ENCODE data around the gene NOTCH3.
A peak's percentile ranks its signal among the peaks of the same experiment; 100 is the strongest.

The NOTCH3 gene

GRCh38 chr19:15161028-15161984 lies 39.5 kb downstream of the NOTCH3 start:
- DNase-seq (ENCODE audit: low spot score) = peak; percentile 65

GRCh38 chr19:15159251-15159650 lies 41.5 kb downstream of the NOTCH3 start:
- DNase-seq (ENCODE audit: low spot score) = peak; percentile 23

- no peak for DNase-seq (ENCODE audit: low spot score)
Observed at GRCh38 chr19:15156391-15156790, 44.4 kb downstream of the NOTCH3 start.

GRCh38 chr19:15155296-15155695 lies 45.5 kb downstream of the NOTCH3 start:
- DNase-seq (ENCODE audit: low spot score) = no peak

GRCh38 chr19:15154002-15154612 lies 46.7 kb downstream of the NOTCH3 start:
- peak; percentile 40 for DNase-seq (ENCODE audit: low spot score)

GRCh38 chr19:15149737-15150136 lies 51.1 kb downstream of the NOTCH3 start:
- no peak for DNase-seq (ENCODE audit: low spot score)

GRCh38 chr19:15147090-15147489 lies 53.7 kb downstream of the NOTCH3 start:
- no peak for DNase-seq (ENCODE audit: low spot score)

- no peak for DNase-seq (ENCODE audit: low spot score)
Observed at GRCh38 chr19:15144046-15144646, 56.6 kb downstream of the NOTCH3 start.

- DNase-seq (ENCODE audit: low spot score) = no peak
Observed at GRCh38 chr19:15142313-15142712, 58.5 kb downstream of the NOTCH3 start.

- DNase-seq (ENCODE audit: low spot score) = no peak
Observed at GRCh38 chr19:15141143-15141542, 59.7 kb downstream of the NOTCH3 start.

GRCh38 chr19:15138427-15138826 lies 62.4 kb downstream of the NOTCH3 start:
- no peak for DNase-seq (ENCODE audit: low spot score)

- no peak for DNase-seq (ENCODE audit: low spot score)
Observed at GRCh38 chr19:15137777-15138176, 63.0 kb downstream of the NOTCH3 start.

- DNase-seq (ENCODE audit: low spot score) = no peak
Observed at GRCh38 chr19:15136234-15136954, 64.4 kb downstream of the NOTCH3 start.

GRCh38 chr19:15129856-15130585 lies 70.8 kb downstream of the NOTCH3 start:
- DNase-seq (ENCODE audit: low spot score) = no peak

- DNase-seq (ENCODE audit: low spot score) = no peak
Observed at GRCh38 chr19:15128162-15128770, 72.5 kb downstream of the NOTCH3 start.

GRCh38 chr19:15126131-15126910 lies 74.5 kb downstream of the NOTCH3 start:
- no peak for DNase-seq (ENCODE audit: low spot score)

GRCh38 chr19:15125232-15126067 lies 75.3 kb downstream of the NOTCH3 start:
- peak; percentile 99 for DNase-seq (ENCODE audit: low spot score)

GRCh38 chr19:15124572-15125231 lies 76.1 kb downstream of the NOTCH3 start:
- DNase-seq (ENCODE audit: low spot score) = no peak

- DNase-seq (ENCODE audit: low spot score) = no peak
Observed at GRCh38 chr19:15123900-15124299, 76.9 kb downstream of the NOTCH3 start.
